Tibial nerve (tissue), 4 donors: Measurements from ENCODE around the gene CNOT10. TPM values are rescaled to one million over a fixed set of nuclear protein-coding genes. Genes with fewer than 3 reads are reported as not detected.
A peak's percentile ranks its signal among the peaks of the same experiment; 100 is the strongest.

Experiments
- DNase-seq, 2 donors: peaks; one replicate each; pipeline ENCODE4 v3.0.0-alpha.2; 2019; ENCODE audit warnings: low spot score in 2 of 2
- H3K27ac ChIP-seq, 4 donors: fragments of 200-600 bp; sonication (generic) in 3 of 4; one replicate each; pipeline ENCODE4 v1.5.1; 2017 to 2019; ENCODE audit warnings: mild to moderate bottlenecking in 1 of 4
- H3K27me3 ChIP-seq, 2 donors: fragments of 200-600 bp; sonication (generic) in 1 of 2; one replicate each; pipeline versions ENCODE4 v1.5.1 to v1.6.0; 2017 to 2019
- H3K36me3 ChIP-seq, 3 donors: fragments of 200-600 bp; sonication (generic); one replicate each; pipeline ENCODE4 v1.5.1; 2018 to 2019
- H3K4me1 ChIP-seq, 4 donors: fragments of 200-600 bp; sonication (generic) in 3 of 4; one replicate each; pipeline ENCODE4 v1.5.1; 2017 to 2019
- H3K4me3 ChIP-seq, 4 donors: fragments of 200-600 bp; sonication (generic) in 3 of 4; one replicate each; pipeline ENCODE4 v1.5.1; 2017 to 2019; ENCODE audit warnings: mild to moderate bottlenecking in 1 of 4, moderate library complexity in 1 of 4
- H3K9me3 ChIP-seq, 4 donors: fragments of 200-600 bp; sonication (generic) in 3 of 4; one replicate each; pipeline ENCODE4 v1.5.1; 2017 to 2019
- EP300 ChIP-seq, 2 donors: sonication (generic); formaldehyde crosslinking; IDR thresholded peaks; one replicate each; pipeline ENCODE4 v1.6.1; 2017; ENCODE audit warnings: antibody characterized with exemption in 2 of 2, mild to moderate bottlenecking in 1 of 2
- POLR2A ChIP-seq, 2 donors: fragments of 450-650 bp; IDR thresholded peaks; one replicate each; pipeline ENCODE4 v1.6.1; 2017; ENCODE audit warnings: antibody characterized with exemption in 2 of 2, mild to moderate bottlenecking in 2 of 2, moderate library complexity in 2 of 2
- WGBS, 2 donors: methylation state at CpG; one replicate each; pipeline ENCODE4 v1.1.5; 2018; 5-methylcytosine and 5-hydroxymethylcytosine counted together
- total RNA-seq, 4 donors: library from RNA; depleted of rRNA; stranded (reverse); fragments of >200 nt; gene quantifications; one replicate each; pipeline ENCODE4 v1.1.0, GENCODE V29; 2016
- TF ChIP-seq, protein P1 (sequence below), 5 experiments: fragments of 200-600 bp in 3 of 5; fragments of 450-650 bp in 2 of 5; sonication (generic) in 3 of 5; IDR thresholded peaks; one replicate each; pipeline ENCODE4 v1.5.1; 2016 to 2019; ENCODE audit warnings: antibody characterized with exemption in 5 of 5, mild to moderate bottlenecking in 3 of 5, moderate library complexity in 2 of 5

Gene CNOT10
- total RNA-seq, 4 donors from 2014 or later = 19.4 to 27.9 (median 22.0) TPM

DNA sequence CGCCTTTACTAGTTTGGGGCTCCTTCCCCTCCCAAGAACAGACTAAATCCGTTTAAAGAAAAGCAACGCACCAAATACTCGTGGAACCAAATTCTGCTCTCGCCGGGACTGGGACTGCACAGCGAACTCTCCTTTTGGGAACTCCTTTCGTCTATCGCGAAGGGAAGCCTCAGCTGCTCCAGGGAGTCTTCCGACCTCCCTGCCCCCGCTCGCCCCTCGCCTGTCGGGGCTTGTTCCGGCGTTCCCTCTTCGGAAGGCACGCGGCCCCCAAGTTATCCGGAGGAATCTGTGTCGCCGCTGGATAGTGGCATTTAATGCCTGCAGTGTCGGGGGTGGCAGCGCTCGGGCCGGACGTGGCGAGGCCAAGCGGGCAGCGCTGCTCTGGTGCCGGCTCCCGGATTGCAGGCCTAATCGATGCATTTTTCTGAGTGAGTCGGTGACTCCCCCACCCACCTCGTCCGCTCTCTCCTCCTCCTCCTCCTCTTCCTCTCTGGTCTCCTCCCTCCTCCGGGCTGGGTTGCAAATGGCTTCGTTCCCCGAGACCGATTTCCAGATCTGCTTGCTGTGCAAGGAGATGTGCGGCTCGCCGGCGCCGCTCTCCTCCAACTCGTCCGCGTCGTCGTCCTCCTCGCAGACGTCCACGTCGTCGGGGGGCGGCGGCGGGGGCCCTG, 132.7 kb downstream of the CNOT10 start, which contains the start of gene TRIM71:
TRIM71 (plus strand) TSS at position 440 of the 671 bp plus-strand sequence; CDS start at position 524, 84 bp downstream.
- Histone ChIP-seq H3K27me3 (peaks cover 2 to 65% of the 10 kb centered on the region in 2 donors), H3K4me3 (peak within 1 kb of the TSS; percentile 25 to 54 (median 30)), H3K27ac (no peak within 1 kb of the TSS), H3K9me3 (no peaks in the 10 kb centered on the region), H3K36me3 (no peaks in the 10 kb centered on the region), H3K4me1 (peaks cover 0 to 37% (median 7%) of the 10 kb centered on the region in 4 donors)
- no peak for DNase-seq
- TF ChIP-seq, protein P1, sequence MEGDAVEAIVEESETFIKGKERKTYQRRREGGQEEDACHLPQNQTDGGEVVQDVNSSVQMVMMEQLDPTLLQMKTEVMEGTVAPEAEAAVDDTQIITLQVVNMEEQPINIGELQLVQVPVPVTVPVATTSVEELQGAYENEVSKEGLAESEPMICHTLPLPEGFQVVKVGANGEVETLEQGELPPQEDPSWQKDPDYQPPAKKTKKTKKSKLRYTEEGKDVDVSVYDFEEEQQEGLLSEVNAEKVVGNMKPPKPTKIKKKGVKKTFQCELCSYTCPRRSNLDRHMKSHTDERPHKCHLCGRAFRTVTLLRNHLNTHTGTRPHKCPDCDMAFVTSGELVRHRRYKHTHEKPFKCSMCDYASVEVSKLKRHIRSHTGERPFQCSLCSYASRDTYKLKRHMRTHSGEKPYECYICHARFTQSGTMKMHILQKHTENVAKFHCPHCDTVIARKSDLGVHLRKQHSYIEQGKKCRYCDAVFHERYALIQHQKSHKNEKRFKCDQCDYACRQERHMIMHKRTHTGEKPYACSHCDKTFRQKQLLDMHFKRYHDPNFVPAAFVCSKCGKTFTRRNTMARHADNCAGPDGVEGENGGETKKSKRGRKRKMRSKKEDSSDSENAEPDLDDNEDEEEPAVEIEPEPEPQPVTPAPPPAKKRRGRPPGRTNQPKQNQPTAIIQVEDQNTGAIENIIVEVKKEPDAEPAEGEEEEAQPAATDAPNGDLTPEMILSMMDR (IDR thresholded peaks at IDR 0.05) = no peak
- TF ChIP-seq EP300 (IDR thresholded peaks at IDR 0.05) (no peak), POLR2A (IDR thresholded peaks at IDR 0.05) (no peak)
- 0 to 2% methylated on average over 18 to 37 of the region's 59 CpGs for WGBS, 2 donors

GRCh38 chr3:32818229-32818969, 133.4 kb downstream of the CNOT10 start:
- no peaks in the 10 kb centered on the region for H3K9me3 ChIP-seq
- peak overlapping the region in 1 of 4 donors; percentile 54 for H3K4me3 ChIP-seq
- H3K36me3 ChIP-seq = no peaks in the 10 kb centered on the region
- no peak overlapping the region for H3K27ac ChIP-seq
- no peak for DNase-seq
- H3K27me3 ChIP-seq = peaks cover 2 to 68% of the 10 kb centered on the region in 2 donors
- H3K4me1 ChIP-seq = peaks cover 0 to 37% (median 7%) of the 10 kb centered on the region in 4 donors
- TF ChIP-seq EP300 (IDR thresholded peaks at IDR 0.05) (no peak), POLR2A (IDR thresholded peaks at IDR 0.05) (no peak)
- TF ChIP-seq, protein P1 (IDR thresholded peaks at IDR 0.05) = no peak
- 3 to 6% methylated on average over 19 to 65 of the region's 111 CpGs for WGBS, 2 donors

- no peaks in the 10 kb centered on the region for H3K36me3 ChIP-seq
- H3K27me3 ChIP-seq = peaks cover 2 to 68% of the 10 kb centered on the region in 2 donors
- no peak overlapping the region for H3K27ac ChIP-seq
- no peak for DNase-seq
- peak overlapping the region in 1 of 4 donors; percentile 54 for H3K4me3 ChIP-seq
- no peak for TF ChIP-seq EP300 (IDR thresholded peaks at IDR 0.05)
- no peak for TF ChIP-seq POLR2A (IDR thresholded peaks at IDR 0.05)
- TF ChIP-seq, protein P1 (IDR thresholded peaks at IDR 0.05) = no peak
- WGBS, 2 donors = 45 to 48% methylated on average over 25 of the region's 25 CpGs
- no peaks in the 10 kb centered on the region for H3K9me3 ChIP-seq
- peaks cover 0 to 37% (median 7%) of the 10 kb centered on the region in 4 donors for H3K4me1 ChIP-seq
Measured at GRCh38 chr3:32818970-32819511, 134.1 kb downstream of the CNOT10 start.

DNA sequence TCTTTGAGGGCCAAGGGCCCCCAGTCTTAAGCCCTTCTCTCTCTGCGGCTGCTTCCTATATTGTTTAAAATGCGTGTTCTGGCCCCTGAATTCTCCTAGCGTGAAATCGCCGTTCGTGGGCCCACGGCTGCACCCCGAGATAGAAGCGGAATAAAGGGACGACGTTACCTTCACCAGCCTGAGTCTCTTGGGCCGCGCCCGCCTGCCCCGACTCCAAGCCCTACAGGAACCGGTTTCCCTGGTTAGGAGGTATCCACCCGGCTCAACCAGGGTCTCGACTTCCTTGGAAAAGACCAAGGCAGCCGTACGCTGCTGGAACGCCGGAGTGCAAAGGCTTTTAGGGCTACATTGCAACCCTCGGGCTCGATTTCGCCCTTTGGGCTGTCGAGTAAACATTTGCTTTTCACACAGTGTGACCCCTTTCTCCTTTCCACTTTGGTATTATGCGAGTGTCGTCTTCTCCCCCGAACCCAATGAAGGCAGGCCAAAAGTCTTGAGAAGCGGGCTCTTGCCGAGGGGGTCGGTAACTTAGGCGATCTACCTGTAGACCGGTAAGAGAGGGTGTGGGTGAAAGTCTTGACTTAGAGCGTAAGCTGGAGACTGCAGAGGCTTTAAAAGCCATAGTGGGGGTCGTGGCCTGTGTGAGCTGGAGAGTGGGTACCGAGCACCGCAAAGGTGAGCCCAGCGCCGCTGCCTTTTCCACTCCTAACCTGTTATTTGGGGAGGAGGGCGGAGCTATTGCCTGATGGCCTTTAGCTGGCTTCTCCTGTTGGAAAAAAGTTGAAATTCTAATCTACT, 134.8 kb downstream of the CNOT10 start:
- TF ChIP-seq EP300 (IDR thresholded peaks at IDR 0.05) (no peak), POLR2A (IDR thresholded peaks at IDR 0.05) (no peak)
- TF ChIP-seq, protein P1 (IDR thresholded peaks at IDR 0.05) = no peak
- peaks cover 0 to 37% (median 7%) of the 10 kb centered on the region in 4 donors for H3K4me1 ChIP-seq
- H3K4me3 ChIP-seq = no peak overlapping the region
- H3K9me3 ChIP-seq = no peaks in the 10 kb centered on the region
- no peaks in the 10 kb centered on the region for H3K36me3 ChIP-seq
- peaks cover 2 to 72% of the 10 kb centered on the region in 2 donors for H3K27me3 ChIP-seq
- no peak for DNase-seq
- 64 to 70% methylated on average over 36 to 41 of the region's 41 CpGs for WGBS, 2 donors
- H3K27ac ChIP-seq = no peak overlapping the region
